GM21390 (cell line): ENCODE results near the gene FRAS1.
"Not testable (repeated sequence)": the region's sequence is repeated elsewhere in the genome, so short reads cannot be mapped to it uniquely, and the experiment has no call there.

ENCODE experiments used
- ATAC-seq: cut with Tn5 transposase; IDR thresholded peaks from one replicate; pipeline ENCODE4 v1.9.1; 2021; ENCODE audit not compliant: unreplicated experiment

The FRAS1 gene

GRCh38 chr4:78318126-78318525, 261.0 kb downstream of the FRAS1 start:
- ATAC-seq: no peak

- no peak for ATAC-seq
Measured at GRCh38 chr4:78320349-78320935, 263.3 kb downstream of the FRAS1 start.

DNA sequence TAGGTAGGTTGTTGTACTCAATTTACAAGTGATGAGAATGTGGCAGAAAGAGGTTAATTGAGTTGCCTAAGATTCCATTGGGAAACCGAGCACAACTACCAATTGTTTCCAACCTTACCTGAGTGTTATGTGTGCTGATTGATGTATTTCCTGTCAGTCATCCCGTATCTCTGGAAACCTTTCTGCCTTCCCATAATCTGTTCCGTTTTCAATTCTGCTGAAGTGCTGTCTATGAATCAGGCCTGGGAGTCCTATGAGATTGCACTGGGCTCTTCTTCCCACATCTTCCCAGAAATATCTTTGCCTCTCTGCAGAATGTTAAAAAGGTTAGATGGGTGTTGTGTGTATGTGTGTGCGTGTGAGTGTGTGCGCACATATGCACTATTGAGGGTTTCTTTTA, 264.9 kb downstream of the FRAS1 start:
- ATAC-seq: no peak

DNA sequence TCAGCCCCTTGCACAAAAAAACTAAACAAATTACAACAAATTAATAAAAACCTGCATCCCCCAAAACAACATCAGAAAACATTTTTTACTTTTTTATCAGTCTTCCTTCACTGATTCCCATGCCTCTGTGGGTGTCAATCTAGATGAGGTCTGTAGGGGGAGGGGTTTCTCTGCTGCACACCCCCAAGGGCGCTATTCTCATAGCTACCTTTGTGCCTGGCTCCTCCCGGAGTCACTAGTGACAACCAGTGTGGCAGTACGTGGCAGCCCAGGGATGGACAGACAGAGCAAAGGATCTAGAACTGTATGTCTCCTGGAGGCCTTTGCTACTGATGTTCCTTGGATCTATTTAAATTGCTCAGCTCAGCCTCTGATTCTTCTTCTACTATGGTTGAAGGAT, 266.3 kb downstream of the FRAS1 start:
- ATAC-seq: no peak

- no peak for ATAC-seq
Measured at GRCh38 chr4:78324625-78325024, 267.5 kb downstream of the FRAS1 start.

GRCh38 chr4:78325271-78326157, 268.4 kb downstream of the FRAS1 start:
- no peak for ATAC-seq

DNA sequence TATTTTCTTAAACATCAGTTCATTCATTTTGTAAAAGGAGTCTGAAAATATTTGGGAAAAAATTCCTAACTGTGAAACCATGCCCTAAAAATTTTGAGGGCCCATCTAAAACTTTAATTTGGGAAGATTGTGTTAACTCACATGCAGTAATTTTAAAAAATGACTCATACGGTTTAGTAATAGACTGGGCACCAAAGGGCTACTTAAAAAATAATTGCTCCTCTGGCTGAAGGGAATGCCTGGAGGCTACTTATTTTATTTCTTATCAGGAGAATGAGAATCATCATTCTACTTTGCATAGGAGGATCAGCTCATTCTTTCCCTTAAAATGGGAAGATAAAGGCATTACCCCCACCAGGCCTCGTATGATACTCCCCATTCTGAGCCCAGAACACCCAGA, 271.5 kb downstream of the FRAS1 start:
- not testable (repeated sequence) for ATAC-seq

DNA sequence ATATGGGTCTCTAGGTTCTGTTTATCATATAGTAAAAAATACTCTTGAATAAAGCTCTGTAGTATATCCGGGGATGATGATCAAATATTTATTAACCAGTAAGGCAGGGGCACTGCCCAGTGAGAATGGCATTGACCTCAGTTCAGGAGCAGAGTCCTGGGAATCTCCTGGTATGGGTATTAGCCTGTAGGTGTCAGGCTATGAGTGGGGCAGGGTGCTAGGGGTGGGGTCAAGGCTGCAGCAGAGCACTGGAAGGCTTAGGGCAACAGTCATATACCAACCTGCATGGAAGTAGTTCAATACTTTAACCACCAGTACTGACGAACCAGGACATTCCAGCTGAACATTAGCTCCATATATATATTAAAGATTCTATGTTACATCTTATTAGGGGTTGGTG, 274.1 kb downstream of the FRAS1 start:
- ATAC-seq: no peak

DNA sequence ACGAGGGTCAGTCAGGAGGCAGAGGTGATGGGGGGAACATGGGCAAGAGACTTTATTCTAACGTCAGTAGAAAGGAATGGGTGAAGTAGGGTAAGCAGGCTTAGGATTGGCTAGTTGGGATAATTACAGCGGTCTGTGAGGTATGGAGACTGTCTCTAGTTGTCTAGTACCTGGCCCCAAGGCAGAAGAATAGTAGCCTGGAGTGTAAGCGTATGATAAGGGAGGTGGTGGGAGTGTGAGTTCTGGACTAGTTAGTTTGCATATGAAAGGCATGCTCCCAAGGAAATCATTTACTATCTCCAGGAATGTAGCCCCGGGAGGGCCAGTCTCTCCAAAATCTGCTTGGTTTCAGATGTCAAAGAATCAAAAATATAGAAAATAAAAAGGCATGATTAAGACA, 274.8 kb downstream of the FRAS1 start:
- no peak for ATAC-seq

DNA sequence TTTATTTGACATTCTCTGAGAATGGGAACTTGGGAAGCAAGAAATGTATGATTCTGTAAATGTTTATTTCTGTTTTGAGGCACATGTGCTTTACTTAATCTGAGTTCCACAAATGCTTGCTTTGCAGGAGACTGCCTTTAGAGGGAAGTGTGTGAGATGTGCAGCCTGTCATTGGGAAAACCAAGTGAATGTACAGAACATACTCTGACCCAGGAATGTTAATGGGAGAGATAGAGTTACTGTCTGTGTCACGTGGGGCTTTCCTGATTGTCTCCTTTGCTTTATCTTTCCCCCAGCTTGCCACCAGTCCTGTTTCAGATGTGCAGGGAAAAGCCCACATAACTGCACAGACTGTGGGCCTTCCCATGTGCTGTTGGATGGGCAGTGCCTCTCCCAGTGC, 275.9 kb downstream of the FRAS1 start:
- ATAC-seq: no peak

DNA sequence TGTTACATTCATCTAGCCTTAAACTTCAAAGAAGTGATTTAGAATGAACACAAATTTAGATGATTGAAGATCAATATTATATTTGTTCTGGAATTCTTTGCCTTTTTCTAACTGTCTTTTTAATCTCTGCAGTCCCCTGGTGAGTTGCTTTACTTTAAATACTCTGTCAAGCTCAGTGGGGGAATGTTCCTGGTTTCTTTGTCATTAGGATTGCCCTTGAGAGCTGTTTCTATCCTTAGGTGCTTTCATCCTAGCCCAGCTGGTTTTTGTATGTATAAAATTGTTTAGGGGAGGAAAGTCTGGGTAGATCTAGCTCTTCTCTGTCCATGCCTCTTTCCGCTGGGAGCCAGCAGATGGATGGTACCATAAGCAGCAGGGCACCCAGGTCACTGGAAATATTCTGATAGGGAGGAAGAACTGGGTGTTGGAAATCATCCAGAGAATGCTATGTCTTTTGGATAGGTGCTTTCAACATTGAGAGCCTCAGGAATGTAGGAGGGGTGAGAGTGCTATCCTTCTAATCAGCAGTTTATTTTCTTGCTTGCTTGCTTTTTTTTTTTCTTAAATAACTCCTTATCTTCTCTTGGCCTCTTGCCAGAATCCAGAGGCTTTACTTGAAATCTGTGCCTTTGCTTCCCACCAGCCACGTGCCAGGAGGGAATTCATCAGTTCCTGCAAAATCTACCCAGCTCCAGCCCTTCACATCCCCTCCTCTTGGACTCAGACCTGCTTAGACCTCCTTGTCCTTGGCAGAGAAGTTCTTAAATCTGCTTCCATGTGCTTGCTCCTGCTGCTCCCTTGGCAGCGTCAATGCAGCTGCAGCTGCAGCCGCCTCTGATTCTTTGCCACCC, 279.2 kb downstream of the FRAS1 start:
- no peak for ATAC-seq

GRCh38 chr4:78337244-78338020, 280.3 kb downstream of the FRAS1 start:
- no peak for ATAC-seq

GRCh38 chr4:78342125-78342524, 285.0 kb downstream of the FRAS1 start:
- ATAC-seq: no peak

GRCh38 chr4:78343682-78344081, 286.6 kb downstream of the FRAS1 start:
- ATAC-seq: no peak

- ATAC-seq: no peak
Measured at GRCh38 chr4:78345237-78345636, 288.1 kb downstream of the FRAS1 start.

GRCh38 chr4:78346222-78346621, 289.1 kb downstream of the FRAS1 start:
- ATAC-seq: no peak

GRCh38 chr4:78347527-78347926, 290.4 kb downstream of the FRAS1 start:
- no peak for ATAC-seq

DNA sequence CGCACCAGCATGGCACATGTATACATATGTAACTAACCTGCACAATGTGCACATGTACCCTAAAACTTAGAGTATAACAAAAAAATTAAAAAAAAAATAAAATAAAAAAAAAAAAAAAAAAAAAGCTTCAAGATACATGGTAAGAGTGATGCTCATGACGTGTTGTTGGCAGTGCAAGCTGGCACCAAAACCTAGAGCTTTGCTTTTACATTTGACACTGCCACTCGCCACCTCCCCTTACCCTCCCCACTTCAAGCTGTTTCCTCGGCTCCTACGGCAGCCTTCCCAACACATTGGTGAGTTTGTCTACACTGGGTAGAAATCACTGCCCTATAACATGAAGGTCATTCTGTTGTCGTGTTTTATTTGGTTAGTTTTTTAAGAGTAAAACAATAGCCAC, 296.8 kb downstream of the FRAS1 start:
- no peak for ATAC-seq

- no peak for ATAC-seq
Measured at GRCh38 chr4:78354782-78355181, 297.7 kb downstream of the FRAS1 start.

DNA sequence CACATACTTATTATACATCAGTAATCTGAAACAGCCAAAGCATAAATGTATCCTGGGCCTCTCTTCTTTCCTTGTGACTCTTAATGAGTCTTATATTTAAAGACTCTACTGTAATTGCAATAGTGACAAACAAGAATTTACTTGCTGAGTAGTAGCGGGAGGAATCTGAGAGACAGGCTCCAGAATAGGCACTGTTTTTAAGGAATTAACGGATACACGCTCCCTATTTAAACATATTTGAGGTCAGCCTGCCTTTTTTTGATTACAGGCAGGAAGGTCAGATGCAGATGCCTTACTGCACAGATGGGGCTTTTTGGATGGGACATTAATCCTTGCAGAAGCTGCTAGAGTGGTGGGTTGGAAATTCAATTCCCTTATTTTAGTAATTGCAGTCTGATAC, 298.2 kb downstream of the FRAS1 start:
- ATAC-seq: no peak

DNA sequence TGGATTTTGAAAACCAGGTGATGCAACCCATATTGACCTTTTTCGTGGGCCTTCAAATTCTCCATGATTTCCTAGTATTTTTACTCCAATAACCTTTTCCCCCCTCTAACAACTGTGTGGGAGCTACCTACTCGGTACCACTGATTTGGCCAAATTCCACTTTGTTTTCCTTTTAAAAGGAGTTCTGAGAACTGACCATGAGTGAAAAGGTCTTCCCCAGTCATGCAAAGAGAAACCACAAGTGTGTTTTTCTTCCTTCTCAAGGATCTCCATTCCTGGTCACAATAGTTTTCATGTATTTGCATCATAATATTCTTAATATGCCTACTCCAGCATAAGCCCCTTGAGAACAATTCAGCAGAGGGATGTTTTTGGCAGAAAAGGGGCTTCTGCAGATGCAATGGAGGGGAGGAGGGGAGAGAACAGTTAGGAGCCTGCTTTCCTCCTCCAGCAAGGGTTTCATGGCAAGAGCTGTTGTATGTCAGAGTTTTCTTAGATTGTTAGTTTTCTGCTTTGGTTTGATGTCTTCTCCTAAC, 299.2 kb downstream of the FRAS1 start:
- no peak for ATAC-seq
